Measurements from ENCODE around the gene DACH1. TPM values are rescaled to one million over a fixed set of nuclear protein-coding genes. Genes with fewer than 3 reads are reported as not detected.

Gene DACH1
- total and polyA plus RNA-seq, 2 of the 8 experiments (the other 6 are each of a cell fraction or from before 2014, with no cell fraction given) = 0.12 to 0.67 TPM

GRCh38 chr13:71516521-71516920 is 350.5 kb downstream of the DACH1 start (continued):
- no peak for TF ChIP-seq SIN3A (conservative IDR thresholded peaks at IDR 0.05 in 1 of 2, IDR thresholded peaks at IDR 0.05 in 1 of 2; ENCODE audit: low read depth in 1 of 2, low read length in 2 of 2)

All from H1 (cell line).